Measurements from ENCODE around the gene NINL.

Gene NINL

DNA sequence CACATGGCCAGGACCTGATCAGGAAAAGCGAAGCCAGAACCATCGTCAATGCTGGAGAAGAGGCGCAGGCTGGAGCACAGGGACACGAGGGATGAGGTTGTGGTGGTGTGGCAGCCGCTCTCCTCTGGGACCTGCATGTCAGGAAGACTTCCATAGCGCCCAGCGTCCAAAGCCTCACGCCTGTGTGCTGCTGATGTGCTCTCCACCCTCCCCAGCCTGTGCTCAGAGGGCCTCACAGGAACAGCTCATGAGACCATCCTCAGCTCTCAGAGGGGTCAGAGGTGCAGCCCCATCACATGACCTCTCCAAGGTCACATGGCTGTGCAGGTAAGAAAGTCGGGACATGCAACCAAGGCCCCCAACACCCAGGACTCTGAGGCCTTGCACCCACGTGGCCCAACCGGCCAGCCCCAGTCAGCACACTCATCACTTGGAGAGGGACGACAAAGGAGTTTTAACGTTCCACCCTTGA lies 84.4 kb downstream of the NINL start:
- DNase-seq (ENCODE audit: low read depth in 2 of 2), result no peak

DNA sequence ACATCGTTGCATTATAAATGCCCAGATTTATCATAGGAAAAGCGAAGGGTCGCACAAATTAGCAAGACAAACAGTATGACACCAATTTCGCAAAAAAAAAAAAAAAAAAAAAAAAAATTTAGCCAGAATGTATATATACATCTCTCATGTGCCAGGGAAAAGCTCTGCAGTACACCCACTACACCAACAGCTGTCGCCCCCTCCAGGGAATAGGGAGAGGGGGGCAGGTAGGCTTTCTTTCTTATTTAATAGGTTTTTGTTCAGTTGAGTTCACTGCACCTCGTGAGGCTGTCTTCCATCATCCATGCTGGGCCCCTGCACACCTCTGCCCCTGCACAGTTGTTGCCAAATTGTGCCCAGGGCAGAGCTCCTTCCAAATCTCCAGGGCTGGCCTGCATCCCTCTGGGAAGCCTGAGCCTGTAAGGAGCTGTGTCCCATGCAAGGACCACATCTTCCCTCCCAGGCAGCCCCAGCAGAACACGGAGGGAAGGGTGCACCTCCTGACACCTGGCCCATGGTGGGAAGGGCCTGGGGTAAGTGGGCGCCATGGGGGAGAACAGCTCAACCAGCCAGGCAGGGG lies 85.4 kb downstream of the NINL start:
- DNase-seq (ENCODE audit: low read depth in 2 of 2), result no peak

DNA sequence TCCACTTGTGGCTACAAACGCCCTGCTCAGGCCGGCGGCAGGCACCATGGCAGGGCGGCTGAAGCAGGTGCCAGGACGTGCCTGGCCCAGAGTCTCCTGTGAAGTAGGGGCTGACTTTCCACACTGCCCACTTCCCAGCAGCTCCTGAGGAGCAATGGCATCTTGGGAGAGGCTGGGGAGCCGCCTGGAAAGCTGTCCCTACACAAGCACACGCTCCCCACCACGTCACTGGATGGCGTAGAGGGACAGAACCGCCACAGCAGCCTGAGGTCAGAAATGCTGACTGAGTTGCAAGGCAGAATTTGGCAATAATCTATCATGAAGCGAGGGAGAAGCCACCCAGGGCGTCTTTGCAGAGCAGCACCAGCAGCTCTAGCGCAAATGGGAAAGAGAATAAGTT lies 86.3 kb downstream of the NINL start:
- no peak for DNase-seq (ENCODE audit: low read depth in 2 of 2)

DNA sequence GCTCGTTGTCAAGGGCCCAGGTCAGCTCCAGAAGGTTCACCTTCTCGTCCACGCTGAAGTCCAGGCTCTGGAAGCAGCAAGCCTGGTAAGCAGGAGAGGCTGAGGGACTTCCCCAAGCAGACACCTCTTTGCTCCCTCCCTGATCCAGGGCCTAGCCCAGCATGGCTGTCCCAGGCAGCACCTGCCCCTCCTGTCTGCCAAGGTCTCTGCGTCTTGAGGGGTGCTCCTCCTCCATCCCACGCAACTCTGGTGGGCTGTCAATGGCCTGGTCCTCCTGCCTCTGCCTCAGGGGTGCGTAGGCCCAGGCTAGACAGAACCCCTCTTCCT lies 87.1 kb downstream of the NINL start:
- DNase-seq (ENCODE audit: low read depth in 2 of 2), result no peak

DNA sequence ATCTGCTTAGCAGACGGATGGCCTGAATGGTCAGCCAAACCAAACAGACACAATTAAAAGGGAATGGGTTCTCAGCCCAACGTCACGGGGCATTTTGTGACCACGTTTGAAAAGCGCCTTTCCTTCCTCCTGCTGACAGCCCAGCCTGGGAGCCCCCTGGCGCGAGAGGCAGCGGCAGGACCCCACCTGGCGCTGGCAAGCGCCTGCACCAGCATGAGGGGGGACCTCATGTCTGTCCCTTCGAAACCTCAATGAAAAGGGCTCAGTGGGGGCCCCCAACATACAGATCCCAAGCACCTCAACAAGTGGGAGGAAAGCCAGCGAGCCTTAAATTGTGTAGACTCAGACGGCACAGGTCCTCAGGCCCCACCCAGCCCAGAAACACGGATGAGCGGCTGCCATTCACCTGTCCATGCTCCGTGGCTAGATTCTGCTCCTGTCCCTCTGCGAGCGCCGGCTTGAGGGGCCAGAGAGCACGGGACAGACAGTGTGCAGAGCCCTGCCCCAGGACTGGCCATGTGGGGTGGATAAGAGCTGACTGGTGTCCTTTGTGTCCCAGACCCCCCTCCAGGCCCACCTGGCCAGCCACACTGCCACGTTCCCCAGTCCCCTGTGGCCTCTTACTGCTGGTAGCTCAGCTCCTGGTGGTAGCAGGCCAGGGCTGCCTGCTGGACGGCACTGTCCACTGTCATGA lies 87.6 kb downstream of the NINL start:
- DNase-seq (ENCODE audit: low read depth in 2 of 2), result no peak

DNA sequence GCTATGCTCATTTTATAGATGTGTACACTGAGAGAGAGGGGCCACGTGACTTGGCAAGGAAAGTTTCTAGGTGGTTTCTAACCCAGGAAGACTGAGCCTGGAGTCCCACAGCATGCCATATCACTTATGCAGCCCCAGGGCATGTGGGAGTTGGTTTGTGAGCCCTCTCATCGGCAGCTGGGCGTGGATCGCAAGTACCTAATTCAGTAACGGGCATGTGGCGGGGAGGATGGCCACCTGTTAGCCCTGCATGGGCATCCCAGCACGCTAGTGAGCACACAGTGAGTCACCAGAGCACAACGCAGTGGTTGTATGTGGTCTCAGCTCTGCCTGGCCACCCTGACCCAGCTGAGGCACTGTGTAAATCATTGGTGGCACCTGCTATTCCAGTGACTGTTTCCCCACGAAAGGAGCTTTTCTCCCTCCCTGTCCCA lies 88.3 kb downstream of the NINL start:
- DNase-seq (ENCODE audit: low read depth in 2 of 2), result no peak

DNA sequence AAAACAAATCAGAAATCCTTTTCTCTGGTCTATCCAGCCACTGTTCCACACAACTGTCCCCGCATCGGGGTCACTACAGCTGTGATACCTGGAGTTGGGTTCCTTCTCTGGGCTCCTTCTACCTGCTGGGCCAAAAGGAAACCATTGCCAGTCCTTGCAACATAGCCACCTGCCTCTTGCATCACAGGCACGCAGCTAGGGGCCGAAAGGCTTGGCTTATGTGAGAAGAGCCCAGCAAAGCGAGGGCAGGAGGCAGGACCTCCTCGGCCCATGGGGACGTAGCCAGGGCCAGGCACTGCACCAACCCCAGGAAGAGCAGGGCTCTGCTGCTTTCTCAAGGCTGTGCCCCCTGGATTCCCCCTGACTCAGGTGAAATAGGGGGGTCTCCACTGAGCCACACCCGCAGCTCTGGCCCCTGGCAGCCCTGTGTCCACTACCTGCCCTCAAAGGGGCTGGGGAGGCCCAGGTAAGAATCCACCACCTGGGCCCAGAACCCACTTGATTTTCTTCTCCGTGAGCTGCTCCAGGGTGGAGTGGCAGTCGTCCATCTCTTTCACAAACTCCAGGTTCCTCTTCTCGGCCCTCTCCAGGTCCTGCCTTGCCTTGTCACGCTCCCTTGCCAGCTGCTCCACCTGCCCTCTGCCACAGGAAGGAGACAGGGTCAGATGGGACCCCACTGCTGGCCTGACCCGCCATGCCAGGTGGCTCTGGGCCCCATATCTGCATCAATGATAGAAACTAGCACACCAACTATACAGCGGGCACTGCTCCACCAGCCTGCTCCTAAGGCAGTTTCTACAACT lies 89.0 kb downstream of the NINL start:
- no peak for DNase-seq (ENCODE audit: low read depth in 2 of 2)

DNA sequence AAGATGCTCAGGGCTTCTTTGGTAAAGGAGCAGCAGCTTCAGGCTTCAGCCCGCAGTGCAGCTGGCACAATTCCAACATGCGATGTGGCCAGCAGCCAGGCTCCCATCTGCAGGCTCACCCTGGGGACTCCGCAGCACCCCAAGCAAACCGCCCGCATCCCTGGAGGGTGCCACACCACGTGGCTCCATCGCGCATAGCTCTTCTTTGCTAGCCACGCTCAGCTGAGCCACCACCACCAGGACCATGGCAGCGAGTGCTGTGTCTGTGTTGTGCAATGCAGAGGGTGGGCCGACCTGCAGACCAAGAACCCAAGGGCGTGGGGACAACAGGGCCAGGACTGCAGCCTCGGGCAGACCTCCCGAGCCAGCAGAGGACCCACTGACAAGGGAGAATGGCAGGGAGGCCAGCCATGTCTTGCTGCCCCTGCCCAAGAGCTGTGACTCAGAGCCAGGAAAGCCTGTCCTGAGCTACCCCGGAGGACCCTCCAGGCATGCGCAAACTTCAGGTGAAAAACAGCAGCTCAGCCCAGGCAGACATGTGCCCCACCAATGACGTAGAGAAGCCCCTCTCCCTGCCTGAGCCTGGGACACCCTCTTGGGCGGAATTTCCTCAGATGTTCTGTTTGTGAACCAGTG lies 90.0 kb downstream of the NINL start:
- DNase-seq (ENCODE audit: low read depth in 2 of 2), result no peak

DNA sequence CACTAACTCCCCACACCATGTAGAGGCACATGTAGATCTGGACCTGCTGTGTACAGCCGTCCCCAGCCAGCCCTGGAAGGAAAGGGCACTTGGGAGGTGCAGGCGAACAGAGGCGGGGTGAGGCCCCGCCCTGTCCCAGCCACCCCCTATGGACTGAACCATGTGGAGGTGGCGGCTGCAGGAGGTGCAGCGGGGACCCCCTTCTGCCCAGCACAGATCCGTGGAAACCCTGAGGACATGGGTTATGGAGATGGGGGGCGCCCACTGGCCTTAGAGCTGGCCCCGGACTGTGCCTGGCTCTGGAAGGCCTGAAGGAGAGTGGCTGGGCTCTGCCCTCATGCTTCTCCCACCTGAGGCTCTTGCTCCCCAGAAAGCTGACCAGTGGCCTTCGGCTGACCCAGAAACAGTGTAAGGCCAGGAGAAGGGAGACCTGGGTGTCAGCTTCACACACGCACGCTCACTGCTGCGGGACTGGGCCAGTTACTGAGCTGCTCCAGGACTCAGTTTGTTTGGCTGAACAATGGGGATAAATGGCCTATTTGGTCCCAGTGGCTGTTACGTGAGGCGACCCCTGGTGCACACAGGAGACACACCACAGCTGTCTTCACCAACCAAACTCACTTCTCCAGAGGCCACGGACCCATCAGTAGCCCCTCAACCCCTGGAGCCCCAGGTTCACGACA lies 90.7 kb downstream of the NINL start:
- DNase-seq (ENCODE audit: low read depth in 2 of 2), result no peak

DNA sequence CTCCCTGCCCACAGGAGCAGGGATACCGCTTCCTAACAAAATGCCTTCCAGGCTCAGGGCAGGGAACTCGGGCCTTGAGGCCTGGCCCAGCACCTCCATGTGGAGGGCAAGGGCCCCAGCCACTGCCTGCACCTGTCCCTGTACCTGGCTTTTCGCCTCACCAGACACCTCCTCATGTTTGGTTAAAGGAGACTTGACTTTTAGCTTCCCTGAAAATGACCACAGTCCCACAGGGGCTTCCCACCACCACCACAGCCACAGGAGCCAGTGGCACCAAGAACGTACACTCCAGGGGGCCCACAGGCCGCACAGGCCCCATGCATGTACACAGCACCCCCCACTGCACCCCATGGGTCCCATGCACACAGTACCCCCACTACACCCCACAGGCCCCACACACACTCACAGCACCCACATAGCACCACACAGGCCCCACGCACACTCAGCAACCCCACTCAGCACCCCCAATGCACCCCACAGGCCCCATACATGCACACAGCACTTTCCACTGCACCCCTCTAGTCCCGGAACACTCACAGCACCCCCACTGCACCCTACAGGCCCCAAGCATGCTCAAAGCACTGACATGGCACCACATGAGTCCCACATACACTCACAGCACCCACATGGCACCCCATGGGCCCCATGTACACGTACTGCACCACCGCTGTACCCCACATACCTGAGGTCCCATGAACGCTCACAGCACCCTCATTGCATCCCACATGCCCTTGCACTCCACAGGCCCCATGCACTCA lies 91.4 kb downstream of the NINL start:
- no peak for DNase-seq (ENCODE audit: low read depth in 2 of 2)

DNA sequence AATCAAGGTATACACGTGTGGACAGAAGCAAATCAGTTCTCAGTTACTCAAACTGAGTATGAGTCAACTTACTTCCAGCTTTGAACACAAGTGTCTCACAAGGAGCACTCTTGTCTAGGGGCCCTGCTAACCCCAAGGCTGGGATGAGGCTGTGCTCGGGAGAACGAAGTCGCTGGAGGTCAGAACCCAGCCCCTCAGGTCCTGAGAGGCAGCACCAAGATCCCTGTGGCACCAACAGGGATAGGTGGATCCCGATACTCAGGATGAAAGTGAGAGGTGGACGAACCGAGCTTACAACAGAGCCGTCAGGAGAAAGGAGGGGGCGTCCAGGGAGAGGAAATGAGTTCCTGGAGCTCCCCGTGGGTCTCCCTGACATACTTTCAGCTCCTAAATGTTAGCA lies 92.2 kb downstream of the NINL start:
- DNase-seq (ENCODE audit: low read depth in 2 of 2), result no peak

DNA sequence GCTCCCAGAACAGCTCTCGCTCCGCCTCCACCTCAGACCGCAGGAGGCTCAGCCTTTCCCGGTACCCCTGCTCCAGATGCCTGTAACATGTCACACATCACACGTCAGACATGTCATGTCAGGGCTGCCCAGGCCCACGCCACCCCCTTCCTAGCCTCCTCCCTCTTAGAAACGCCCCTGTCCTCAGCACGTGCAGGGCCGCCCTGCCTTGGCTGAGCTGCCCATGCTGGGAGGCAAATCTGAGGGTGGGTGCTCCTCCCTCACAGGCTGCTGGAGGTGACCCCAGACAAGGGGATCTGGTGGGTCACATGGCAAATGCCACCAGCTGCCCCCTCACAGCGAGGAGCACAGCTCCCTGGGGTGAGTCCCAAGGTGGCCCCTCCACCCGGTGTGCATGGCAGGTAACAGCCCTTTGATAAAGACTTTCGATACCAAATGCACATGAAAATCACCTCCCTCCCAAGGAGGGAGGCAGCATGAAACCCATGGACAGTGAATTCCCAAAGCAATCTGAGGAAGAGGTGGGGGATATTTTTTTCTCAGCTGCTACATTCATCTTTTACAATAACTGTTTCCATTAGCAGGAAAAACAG lies 93.8 kb downstream of the NINL start:
- no peak for DNase-seq (ENCODE audit: low read depth in 2 of 2)

DNA sequence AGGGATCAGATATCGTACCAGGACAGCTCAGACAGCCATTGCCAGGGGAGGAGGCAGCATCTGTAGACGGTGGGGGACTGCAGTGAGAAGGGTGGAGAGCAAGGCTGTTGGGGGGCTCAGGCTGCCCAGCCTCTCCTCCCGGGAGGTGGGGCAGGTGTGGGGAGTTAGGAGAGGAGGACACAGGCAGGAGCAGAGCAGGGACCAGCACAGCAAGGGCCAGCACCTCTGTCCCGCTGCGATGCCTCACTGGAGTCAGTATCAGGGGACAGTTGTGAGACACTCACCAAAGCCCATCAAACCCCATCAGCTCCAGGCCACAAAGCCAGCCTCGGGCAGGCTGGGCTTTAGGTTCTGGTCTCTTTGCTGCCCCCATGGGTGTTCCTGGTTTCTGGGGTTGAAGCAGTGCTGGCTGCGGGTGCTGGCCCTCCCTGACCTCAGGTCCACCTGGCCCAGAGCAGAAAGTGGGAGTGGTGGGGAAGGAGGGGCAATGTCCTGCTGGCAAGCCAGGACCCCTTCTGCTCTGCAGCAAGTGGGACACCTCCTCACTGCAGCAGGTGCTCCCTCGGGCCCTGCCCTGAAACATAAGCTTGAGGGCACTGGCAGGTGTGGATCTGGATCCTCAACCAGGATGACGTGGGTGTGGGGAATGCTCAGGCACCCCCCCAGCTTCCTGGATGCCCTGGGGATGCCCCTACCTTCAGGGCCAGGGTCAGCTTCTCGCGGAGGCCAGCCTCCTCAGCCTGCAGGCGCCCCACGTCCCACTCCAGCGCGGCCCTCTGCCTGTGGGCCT lies 94.5 kb downstream of the NINL start:
- no peak for DNase-seq (ENCODE audit: low read depth in 2 of 2)

DNA sequence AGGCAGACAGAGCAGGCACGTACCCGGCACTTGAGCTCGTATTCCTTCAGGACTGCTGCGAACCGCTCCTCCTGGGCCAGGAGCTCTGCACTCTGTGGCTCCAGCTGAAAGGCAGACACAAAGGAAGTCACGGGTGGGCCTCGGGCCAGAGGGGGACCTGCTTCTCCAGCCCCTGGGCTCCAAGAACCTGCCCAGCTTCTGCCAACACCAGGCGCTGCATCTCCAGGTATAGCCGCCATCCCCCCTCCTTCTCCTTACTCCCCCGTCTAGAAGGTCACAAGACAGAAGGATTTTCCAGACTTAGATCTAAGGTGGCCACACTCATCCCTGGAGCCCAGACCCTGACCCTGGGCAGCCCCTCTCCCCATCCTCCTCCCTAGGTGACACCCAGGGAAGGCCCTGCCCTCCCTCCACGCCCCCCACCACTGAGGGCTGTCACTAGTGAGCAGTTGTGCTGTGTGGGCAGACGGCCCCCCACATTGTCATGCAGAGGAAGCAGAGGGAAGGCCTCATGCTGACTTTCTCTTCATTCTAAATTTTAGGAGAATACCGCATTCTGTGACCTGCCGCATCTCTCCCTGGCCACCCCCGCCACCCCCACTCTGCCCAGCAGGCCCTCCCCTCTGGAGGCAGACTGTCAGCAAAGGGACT lies 96.0 kb downstream of the NINL start:
- DNase-seq (ENCODE audit: low read depth in 2 of 2), result no peak

DNA sequence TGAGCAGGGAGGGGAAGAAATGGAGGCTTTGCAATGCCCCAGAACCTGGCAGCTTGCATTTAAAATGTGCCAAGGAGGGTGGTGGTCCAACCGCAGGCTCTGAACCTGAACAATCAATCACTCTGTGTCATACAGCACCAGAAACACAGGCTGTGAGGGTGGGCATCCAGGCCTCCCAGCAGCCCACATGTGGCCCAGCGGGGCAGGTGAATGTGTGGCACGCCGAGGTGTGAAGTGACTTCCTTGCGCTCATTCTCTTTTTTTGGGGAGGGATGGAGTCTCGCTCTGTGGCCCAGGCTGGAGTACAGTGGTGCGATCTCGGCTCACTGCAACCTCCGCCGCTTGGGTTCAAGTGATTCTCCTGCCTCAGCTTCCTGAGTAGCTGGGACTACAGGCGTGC lies 97.4 kb downstream of the NINL start:
- no peak for DNase-seq (ENCODE audit: low read depth in 2 of 2)

DNA sequence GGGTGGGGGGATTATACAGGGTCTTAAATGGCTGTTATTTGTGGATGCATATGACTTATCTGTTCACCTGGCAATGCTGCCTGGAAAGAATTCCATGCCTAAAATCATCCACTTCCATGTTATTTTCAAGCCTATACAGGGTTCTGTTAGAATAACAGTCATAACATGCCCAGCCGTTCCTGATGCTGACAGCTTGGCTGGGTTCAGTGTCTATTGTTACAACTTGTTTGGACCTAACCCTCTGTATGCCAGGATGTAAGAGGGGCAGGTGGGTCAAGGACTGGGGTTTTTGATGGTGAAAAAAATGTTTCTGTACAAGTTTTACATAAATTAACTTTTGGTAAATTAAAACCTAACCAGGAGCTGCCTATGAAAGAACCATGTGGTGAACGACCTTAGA lies 98.0 kb downstream of the NINL start:
- DNase-seq (ENCODE audit: low read depth in 2 of 2), result no peak

DNA sequence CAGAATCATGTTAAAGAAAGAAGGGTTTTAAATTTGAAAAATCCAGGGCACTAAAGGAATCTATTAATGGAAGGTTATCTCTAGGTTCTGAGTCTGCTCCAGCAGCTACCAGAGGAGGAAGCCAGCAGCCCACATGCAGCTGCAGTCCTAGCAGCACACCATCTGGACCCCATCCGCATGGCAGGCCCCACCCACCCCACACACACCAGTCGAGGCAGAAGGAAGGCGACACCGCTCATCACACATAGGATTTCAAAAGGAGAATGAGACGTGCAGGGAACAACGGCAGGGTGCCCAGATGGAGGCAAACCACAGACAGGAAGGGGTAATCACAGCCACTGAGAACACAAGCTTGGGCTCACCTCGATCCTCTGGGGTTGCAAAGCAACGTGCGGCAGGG lies 99.0 kb downstream of the NINL start:
- DNase-seq (ENCODE audit: low read depth in 2 of 2), result peak; percentile 8 to 10

DNA sequence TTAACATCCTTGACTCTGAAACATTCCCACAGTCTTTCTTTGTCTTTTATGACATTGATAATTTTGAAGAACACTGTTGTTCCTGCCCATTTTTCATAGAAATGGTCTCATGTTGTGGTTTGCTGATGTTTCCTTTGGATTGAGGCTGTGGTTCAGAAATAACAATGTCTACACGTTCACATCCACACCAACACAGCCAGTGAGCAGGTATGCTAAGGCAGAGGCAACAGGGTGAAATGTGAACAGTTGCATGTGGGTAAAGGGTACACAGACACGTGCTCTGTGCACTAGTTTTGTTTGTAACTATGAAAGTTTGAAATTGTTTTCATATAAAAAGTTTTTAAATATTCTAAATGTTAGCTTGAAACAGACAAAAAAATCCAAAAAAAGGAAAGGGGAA lies 99.5 kb downstream of the NINL start:
- DNase-seq (ENCODE audit: low read depth in 2 of 2), result no peak

DNA sequence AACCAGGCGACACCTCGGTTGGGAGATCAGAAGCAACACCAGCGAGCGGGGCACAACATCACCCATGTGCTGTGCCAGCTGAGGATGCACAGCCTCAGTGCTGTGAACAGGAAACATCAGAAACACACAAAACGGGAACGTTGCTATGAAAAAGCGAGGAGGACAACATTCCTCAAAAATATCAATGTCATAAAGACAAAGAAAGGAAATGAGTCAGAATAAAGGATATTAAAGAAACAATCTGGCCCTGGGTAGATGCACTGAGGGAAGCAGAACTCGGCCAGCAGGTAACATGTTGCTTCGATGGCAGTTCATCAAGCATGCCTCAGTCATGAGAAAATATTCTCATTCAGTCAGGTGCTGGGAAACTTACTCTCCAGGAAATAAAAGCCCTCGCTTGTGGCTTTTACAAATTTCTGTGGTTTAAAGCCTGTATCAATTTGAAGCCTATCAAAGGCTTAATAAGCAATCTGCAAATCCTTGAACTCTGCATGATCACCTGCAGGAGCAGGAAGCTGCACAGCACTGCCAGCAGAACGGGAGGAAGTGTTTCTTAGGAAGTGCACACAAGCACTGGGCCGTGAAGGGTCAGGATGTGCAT lies 100.3 kb downstream of the NINL start:
- no peak for DNase-seq (ENCODE audit: low read depth in 2 of 2)

Measured in fibroblast of skin of left quadriceps (primary cell).